Measurements from ENCODE around the gene DACH1. TPM values are rescaled to one million over a fixed set of nuclear protein-coding genes. Genes with fewer than 3 reads are reported as not detected.

DACH1 gene
- total RNA-seq, 1 experiment from 2014 or later, result not detected

DNA sequence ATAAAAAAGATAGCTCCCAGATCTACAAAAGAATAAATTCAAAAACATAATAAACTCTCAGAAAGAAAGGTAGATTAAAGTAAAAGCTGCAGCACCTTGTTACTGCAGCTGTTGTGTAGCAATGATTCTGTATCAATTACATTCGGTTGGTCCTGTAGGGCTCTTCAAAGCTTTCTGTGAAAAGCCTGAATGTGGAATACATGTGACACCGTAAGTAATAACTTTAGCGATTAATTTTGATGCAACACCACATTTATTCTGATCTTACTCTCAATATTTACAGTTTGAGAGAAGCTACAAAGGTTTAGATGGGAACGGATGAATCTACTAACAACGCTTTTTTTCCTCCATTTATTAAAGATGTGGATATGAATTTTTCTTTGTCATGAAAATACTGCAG, 279.2 kb downstream of the DACH1 start:
- Histone ChIP-seq H3K27ac (ENCODE audit: low read depth, low read length) (no peak overlapping the region), H3K9ac (ENCODE audit: low read length) (no peak overlapping the region), H3K79me2 (ENCODE audit: insufficient read depth, low read length) (no peaks in the 10 kb centered on the region), H3K36me3 (ENCODE audit: control insufficient read depth in 1 of 2, insufficient read depth in 2 of 2, low read length in 2 of 2) (no peaks in the 10 kb centered on the region), H3K9me2 (ENCODE audit: insufficient read depth) (no peaks in the 10 kb centered on the region), H3K9me3 (ENCODE audit: control insufficient read depth in 1 of 2, insufficient read depth in 1 of 2, low read depth in 1 of 2, low read length in 2 of 2) (no peaks in the 10 kb centered on the region; a peak in 1 of 4 replicates), H3K4me2 (ENCODE audit: low read length) (no peak overlapping the region), H3K27me3 (ENCODE audit: insufficient read depth, low read length) (no peaks in the 10 kb centered on the region), H3K4me1 (ENCODE audit: control insufficient read depth in 1 of 2, insufficient read depth in 2 of 2, low read length in 2 of 2) (no peaks in the 10 kb centered on the region), H2AFZ (ENCODE audit: low read depth, low read length, poor library complexity, severe bottlenecking) (no peak overlapping the region), H3K4me3 (replicated peaks in 1 of 2; ENCODE audit: low read depth in 1 of 2, low read length in 2 of 2) (no peak overlapping the region), H4K20me1 (ENCODE audit: insufficient read depth) (no peaks in the 10 kb centered on the region; the same call in 1 of the 2 replicates)
- TF ChIP-seq POLR2A (IDR thresholded peaks at IDR 0.05; ENCODE audit: borderline replicate concordance, extremely low read depth, insufficient read depth, insufficient read length) (no peak), SIN3A (IDR thresholded peaks at IDR 0.05; ENCODE audit: low read depth) (no peak), EGR1 (IDR thresholded peaks at IDR 0.05; ENCODE audit: low read depth) (no peak), SP1 (IDR thresholded peaks at IDR 0.05; ENCODE audit: low read depth) (no peak), JUND (IDR thresholded peaks at IDR 0.05) (no peak), ZFX (IDR thresholded peaks at IDR 0.05) (no peak), ATF3 (IDR thresholded peaks at IDR 0.05) (no peak), EZH2 (IDR thresholded peaks at IDR 0.05) (no peak), ELF1 (IDR thresholded peaks at IDR 0.05; ENCODE audit: borderline replicate concordance, low read depth) (no peak), SRF (IDR thresholded peaks at IDR 0.05; ENCODE audit: low read depth) (no peak), CBX3 (IDR thresholded peaks at IDR 0.05; ENCODE audit: low read depth) (no peak), REST (IDR thresholded peaks at IDR 0.05; ENCODE audit: low read depth) (no peak)
- TF ChIP-seq, protein P1, sequence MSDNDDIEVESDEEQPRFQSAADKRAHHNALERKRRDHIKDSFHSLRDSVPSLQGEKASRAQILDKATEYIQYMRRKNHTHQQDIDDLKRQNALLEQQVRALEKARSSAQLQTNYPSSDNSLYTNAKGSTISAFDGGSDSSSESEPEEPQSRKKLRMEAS (IDR thresholded peaks at IDR 0.05), result no peak
- BruUV-seq (replicated peaks), result no TSS peak
- POLR2A ChIA-PET, result no interaction called here
- RAD21 ChIA-PET (ENCODE audit: low non-redundant PET in 1 of 2, low total read pairs in 2 of 2, uncharacterized antibody in 2 of 2, unreplicated experiment in 2 of 2), result no interaction called here
- no peak for ATAC-seq
- no peak for DNase-seq (ENCODE audit: low read depth, low spot score)
- intact Hi-C loops (cut with micrococcal nuclease), result no loop called here
- CTCF ChIA-PET, result no interaction called here

Measured in HCT116 (cell line).